Stimulated activated CD4-positive, alpha-beta T cell treated with anti-CD3 and anti-CD28 coated beads, TNF-alpha, amount 100 ng/mL, for 48 hours (primary cell): ENCODE measurements around the gene MT1E.
"Not testable (repeated sequence)": the region's sequence is repeated elsewhere in the genome, so short reads cannot be mapped to it uniquely, and the experiment has no call there.

ENCODE experiments used
- DNase-seq, 3 donors: peaks; one replicate each; pipeline ENCODE4 v3.0.0-alpha.2; 2020; ENCODE audit warnings: low read depth in 3 of 3

MT1E gene

GRCh38 chr16:56672171-56672570, 46.6 kb downstream of the MT1E start:
- not testable (repeated sequence) for DNase-seq

- DNase-seq, result no peak
Observed at GRCh38 chr16:56672761-56673536, 47.4 kb downstream of the MT1E start.

GRCh38 chr16:56673921-56674320, 48.3 kb downstream of the MT1E start:
- no peak for DNase-seq

- not testable (repeated sequence) for DNase-seq
Observed at GRCh38 chr16:56674570-56674969, 49.0 kb downstream of the MT1E start.

GRCh38 chr16:56675685-56676210, 50.2 kb downstream of the MT1E start:
- peak in 1 of 3 donors; percentile 53 for DNase-seq
